NB4 (cell line): ENCODE data around the gene ZNF432.

Experiments
- CTCF ChIP-seq: IDR thresholded peaks from one replicate; pipeline ENCODE4 v1.5.1; 2012; ENCODE audit warnings: low read depth, low read length
- MAX ChIP-seq: IDR thresholded peaks from 2 replicates; pipeline ENCODE4 v1.6.1; 2011; ENCODE audit warnings: low read depth, low read length
- POLR2A ChIP-seq: IDR thresholded peaks from 2 replicates; pipeline ENCODE4 v1.6.1; 2011; ENCODE audit warnings: mild to moderate bottlenecking; ENCODE audit not compliant: insufficient read length; ENCODE audit errors: extremely low read depth

GRCh38 chr19:52020506-52020905, 28.1 kb downstream of the ZNF432 start:
- no peak for TF ChIP-seq CTCF
- no peak for TF ChIP-seq POLR2A
- no peak for TF ChIP-seq MAX
